NCI-H446 treated with DMSO at 0.1 percent for 48 hours (cell line): ENCODE results near the gene PIM3.
"Not testable (repeated sequence)": the region's sequence is repeated elsewhere in the genome, so short reads cannot be mapped to it uniquely, and the experiment has no call there.

Source experiments
- DNase-seq: peaks from one replicate; lab custom pipeline; 2025; lab: John Stamatoyannopoulos, UW

Gene PIM3

DNA sequence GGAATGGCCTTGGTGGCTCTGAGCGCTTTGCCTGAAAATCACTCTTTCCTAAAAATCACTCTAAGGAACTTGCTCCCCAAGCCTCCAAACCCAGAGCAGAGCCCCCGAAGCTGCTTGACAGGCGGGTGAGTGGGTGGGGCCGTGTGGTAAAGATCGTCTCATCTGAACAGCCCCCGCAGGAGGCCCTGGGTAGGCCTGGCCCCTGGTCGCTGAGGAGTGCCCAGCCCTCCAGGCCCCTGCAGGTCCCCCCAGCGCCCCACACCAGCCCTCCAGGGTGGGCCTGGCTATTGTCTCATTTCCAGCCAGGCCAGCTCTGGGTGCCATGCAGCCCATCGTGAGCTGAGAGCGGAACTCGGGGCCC, 17.2 kb upstream of the PIM3 start:
- DNase-seq, result no peak

DNA sequence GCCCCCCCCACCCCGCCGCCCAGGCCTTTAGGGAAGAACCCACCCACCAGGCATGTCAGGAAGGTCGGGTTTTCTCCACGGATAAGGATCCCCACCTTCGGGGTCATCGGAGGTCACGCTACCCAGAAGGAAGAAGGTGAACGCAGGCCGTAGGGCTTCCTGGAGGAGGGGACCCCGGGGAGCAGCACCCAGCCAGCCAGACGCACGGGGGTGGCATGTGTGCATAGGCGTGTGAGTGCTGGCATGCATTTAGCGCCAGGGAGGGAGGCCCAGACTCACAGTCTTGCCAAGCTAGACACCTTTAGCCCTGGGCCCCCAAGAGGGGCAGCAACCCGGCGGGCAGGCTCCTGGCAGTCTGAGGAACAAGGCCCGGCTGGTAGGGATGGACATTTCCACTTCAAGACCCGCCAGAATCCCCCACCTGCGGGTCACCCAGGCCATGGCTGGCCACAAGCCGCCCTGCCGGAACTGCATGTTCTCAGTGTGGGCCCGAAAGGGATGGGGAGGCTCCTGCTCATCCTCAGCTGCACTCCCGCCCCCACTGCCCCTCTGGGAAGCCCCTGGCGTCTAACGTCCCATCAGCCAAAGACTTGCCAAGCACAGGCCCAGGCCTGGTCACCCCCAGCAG, 16.7 kb upstream of the PIM3 start:
- DNase-seq, result no peak

DNA sequence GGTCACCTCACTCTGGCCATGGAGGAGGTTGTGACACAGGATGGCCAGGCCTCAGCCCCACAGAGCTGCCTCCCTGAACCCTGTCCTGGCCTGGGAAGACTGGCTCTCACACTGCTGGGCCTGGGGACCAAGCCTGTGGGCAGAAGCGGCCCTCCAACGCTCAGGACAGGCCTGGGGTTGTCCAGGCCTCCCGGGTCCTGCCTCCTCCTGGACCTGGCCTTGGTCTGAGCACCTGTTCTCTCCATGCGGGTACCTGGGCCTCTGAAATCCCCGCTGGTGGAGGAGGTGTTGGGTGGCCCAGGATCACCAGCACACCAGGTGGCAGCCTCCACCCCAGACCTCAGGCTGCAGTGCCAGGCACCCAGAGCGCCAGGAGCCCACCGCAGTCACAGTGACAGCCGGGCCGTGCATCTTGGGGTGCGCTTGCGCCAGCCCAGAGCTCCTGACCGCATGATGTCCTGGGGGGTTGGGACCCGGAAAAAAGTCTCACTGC, 16.1 kb upstream of the PIM3 start:
- no peak for DNase-seq

DNA sequence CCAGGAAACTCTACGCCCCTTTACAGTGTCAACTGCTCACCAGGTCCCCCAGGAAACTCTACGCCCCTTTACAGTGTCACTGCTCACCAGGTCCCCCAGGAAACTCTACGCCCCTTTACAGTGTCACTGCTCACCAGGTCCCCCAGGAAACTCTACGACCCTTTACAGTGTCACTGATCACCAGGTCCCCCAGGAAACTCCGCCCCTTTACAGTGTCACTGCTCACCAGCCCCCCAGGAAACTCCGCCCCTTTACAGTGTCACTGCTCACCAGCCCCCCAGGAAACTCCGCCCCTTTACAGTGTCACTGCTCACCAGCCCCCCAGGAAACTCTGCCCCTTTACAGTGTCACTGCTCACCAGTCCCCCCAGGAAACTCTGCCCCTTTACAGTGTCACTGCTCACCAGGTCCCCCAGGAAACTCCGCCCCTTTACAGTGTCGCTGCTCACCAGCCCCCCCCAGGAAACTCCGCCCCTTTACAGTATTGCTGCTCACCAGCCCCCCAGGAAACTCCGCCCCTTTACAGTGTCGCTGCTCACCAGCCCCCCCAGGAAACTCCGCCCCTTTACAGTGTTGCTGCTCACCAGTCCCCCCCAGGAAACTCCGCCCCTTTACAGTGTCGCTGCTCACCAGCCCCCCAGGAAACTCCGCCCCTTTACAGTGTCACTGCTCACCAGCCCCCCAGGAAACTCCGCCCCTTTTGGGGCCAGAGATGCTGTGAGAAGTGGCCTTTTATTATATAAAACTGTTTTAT, 15.4 kb upstream of the PIM3 start:
- not testable (repeated sequence) for DNase-seq

DNA sequence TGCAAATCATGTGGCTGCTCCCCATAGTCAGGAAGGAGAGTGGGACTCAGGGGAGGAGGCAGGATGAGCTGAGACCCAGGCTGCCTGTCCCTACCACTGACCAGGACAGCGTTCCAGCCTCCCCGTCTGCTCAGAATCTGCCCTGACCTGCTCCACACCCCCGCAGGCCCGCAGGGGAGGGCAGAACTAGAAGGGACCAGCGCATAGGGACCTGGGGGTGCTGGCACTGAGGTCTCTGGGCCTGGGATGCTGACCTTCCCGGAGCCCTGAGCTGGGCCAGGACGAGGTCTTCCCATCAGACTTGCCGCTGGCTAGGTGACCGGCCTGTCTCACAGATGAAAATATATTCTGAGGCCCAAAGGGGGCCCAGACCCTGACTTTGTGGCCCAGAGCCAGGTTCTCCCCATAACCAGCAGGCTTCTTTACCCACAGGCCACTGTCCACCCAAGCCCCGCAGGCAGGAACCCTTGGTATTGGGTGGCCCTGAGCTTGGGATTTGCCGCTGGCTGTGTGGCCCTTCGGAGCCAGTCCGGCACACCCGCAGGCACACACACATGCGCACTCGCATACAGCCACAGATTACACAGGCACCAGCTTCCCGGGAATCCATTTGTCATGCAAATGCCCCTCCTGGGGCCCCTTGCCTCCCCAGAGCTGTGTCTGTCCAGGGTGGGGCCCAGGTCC, 13.8 kb upstream of the PIM3 start:
- DNase-seq, result no peak

DNA sequence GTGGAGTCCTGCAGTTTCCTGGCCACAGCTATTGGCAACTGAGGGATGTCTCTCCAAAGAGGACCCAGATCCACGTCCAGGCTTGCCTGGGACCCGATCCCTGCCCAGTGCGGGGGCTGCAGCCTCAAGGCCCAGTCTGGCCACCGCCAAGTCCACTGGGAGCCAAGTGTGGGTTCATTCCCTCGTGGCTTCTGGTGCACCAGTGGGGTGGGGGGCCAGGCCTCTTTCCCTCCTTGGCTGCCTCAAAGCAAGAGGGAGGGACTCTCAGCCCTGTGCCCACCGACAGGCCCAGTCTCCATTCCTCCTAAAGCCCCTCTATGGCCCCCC, 13.3 kb upstream of the PIM3 start:
- no peak for DNase-seq

DNA sequence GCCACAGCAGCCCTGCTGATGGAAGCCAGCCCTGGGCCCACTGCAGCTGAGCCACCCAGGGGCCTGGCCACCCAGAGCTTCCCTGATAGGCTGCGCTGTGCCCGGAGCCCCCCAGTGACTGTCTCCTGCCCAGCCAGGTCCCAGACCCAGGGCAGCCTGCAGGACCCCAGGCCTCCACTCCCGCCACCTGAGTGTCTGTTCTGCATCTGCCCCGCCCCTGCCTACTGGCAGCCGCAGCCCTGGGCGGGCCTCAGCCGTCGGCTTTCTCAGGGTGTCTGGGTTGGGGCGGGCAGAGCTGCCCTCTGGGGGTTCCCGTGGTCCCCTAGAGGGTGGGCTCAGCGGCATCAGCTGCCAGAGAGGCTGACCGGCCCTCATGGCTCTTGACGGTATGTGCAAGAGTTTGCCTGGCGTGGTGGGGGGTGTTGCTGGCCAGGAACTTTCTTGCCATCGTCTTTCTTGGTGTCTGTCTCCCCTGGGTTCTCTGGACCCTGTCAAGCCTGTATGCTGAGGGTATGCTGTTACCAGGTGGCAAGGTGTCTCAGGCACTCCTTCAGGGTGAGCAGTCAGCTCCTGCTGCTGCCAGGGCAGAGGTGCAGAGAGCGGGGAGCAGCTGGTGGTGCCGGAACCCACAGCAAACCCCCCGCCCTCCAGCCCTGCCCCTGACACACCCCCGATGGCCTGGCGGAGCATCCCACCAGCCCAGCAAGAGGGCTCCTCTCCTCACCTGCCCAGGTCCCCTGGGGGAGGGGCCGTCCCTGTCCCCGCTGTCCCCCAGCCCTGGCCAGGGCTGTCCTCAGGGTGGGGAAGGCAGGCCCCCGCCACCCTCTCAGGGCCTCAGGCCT, 12.2 kb upstream of the PIM3 start:
- DNase-seq, result no peak

DNA sequence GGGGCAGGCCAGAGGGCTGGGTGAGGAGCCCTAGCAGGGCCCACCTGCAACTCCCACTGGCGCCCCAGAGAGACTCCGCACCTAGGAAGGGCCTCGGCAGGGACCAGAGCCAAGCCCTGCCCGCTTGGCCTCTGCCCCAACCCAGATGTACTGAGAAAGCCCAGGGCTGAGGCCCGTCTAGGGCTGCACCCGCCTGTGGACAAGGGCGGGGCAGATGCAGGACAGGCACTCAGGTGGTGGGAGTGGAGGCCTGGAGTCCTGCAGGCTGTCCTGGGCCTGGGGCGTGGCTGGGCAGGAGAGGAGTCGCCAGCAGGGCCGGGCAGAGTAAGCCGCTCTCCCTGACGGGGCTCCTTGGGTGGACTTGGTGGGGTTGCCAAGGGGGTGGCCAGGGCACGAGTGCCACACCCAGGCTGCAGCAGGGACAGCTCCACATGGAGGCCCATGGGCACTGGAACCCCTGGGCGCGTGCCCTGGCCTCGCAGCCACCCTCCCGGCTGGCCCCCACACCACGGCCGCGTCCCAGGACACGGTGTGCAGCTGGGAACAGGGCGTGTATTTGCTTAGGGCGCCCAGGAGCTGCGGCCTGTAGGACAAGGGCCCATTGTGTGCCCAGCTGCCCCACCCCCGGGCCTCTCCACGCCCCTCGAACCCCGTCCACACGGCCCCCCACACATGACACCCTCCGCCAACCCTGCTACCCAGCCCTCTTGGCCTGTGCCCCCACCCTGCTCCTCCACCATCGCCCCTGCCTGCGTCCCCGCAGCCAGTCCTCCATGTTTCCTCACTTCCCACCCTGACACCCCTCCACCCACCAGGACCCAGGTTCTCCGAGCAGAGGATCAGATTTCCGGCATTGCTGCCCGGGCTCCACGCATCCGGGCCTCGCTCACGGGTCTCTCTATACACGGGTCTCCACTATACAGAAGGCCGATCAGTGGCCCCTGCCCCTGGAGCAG, 11.3 kb upstream of the PIM3 start:
- no peak for DNase-seq

DNA sequence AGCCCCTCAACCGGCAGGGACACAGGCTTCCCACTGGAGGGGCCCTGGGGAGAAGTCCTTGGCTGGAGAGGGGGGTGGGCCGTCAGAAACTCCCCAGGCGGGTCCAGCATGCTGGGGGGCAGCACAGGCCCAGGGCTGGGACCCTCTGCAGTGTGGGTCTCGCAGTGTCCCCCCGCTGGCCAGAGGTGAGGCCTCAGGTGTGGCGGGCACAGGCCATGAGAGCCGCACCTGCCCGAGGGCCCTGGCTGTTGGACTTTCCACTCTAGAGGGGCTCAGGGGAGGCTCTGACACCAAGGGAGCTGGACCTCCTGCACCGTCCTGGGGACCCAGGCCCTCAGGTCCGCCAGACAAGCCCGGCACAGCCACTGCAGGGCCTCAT, 10.7 kb upstream of the PIM3 start:
- no peak for DNase-seq

DNA sequence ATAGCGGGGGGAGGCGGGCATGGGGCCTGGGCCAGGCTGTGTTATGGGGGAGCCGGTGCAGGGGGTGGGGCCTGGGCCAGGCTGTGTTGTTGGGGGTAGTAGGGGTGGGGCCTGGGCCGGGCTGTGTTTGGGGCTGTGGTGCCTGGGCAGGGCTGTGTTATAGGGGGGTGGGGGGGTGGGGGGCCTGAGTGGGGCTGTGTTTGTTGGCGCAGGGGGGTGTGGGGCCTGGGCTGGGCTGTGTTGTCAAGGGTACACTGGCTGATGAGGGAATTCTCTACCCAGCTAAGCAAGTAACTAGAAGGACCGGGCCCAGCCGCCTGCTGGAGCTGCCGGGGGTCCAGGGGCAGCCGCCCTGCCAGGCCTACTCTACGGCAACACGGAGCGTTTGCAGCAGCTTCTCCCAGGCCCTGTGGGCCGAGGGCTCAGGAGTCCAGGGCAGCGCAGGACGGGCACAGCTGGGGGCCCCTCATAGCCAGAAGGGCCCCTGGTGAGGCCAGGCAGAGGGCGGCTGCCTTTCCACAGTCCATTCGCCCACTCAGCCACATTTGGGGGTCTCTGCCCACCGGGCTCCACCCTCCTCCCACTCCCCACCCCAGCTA, 10.1 kb upstream of the PIM3 start:
- no peak for DNase-seq

DNA sequence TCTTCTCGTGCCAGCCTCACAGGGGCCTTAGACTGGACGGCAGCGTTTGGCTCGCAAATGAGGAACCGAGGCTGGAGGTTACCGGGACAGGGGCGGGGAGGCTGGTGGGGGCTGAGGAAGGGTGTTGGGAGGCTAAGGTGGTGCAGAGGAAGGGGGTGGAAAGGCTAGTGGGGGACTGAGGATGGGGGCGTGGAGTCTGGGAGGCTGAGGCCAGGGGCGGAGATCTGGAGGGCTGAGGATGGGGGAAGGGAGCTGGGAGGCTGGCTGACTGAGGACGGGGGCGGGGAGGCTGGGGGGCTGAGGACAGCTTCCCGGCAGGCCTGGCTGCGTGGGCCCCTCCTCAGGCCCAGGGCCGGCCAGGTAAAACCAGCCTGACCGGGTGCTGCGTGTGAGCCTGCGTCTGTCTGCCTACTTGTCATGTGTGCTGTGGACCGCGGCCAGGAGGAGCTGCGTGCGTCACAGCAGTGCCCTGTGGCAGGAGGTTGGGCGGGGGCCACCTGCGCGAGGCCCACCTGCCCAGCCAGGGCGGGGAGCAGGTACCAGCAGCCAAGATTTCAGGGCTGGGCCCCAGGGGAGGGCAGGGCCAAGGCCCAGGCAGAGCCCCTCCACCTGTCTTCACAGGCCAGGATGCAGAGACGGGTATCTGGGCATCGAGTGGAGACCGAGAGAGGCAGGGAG, 9.4 kb upstream of the PIM3 start:
- no peak for DNase-seq

DNA sequence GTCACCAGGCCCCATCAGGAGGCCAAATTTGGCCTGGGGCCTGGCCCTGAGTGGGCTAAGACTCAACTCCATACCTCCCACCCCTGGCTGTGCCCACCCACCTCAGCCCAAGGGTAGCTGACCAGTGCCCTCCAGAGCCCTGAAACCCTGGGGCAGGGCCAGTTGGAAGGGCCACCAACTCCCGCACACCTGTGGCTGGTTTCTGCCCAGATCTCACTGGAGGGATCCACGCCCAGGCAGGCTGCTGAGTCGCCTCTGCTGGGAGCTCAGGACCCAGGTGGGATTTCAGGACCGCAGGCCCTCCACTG, 8.9 kb upstream of the PIM3 start:
- DNase-seq, result no peak

DNA sequence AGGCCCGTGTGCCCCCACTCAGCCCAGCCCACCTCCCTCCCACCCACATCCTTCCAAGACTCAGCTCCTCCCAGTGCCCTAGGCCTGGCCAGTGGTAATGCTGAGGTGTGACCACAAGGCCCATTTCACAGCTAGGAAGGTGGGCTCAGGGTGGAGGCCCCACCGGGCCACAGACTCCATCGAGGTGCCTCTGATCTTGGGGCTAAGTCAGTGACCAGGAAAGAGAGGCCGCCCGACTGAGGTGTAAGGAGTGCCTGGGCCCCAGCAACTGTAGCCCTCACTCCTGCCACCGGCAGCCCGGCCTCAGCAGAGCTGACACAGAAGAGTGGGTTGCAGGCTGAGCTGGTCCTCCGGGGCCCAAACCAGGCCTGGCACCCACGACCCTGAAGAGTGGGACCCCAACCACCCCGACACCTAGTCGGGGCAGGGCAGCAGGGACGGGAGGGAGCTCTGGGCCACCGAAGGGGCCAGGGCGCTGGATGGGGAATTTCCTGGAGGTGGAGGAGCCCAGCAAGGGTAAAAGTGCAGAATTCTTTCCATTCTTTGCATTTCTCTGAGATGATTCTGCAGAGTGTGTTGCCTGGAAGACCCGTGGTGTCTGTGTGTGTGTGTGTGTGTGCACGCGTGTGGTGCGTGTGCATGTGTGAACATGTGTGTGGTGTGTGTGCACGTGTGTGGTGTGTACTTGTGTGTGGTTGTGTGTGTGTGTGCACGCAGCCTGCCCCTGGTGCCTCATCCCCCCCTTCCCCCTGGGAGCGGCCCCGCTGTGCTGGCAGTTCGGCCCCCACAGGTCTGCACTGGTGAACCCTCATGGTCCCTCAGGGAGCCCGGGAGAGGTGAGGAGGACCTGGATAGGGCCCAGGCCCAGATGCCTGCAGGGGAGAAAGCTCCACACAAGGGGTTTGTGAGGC, 8.3 kb upstream of the PIM3 start:
- DNase-seq, result no peak

DNA sequence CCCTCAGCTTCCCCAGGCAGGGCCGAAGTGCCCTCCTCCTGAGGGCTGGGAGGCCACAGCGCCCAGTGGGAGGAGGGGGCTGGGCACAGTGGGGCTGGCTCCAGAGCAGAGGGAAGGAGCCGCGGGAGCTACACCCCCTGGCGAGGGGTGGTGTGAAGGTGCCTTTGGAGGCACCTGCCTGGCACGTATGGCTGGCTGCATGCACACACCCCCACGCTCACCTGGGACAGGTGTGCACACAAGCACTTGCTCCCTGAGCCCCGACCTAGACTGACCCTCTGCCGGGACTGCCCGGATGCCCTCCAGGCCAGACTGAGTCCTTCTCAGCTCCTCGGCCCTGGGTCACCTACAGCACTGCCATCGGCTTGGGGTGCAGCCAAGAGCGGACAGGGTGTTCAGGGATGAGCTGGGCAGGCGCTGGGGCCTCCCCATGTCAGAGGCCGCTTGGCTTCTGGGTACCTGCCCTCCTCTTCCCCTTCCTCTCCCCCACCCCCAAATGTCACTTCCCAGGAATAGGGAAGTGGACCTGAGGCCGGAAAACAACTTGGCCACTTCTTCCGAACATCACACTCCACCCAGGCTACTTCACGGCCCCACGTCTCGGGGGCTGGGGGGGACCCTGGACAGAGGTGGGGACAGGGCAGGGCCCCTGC, 7.4 kb upstream of the PIM3 start:
- DNase-seq, result no peak

DNA sequence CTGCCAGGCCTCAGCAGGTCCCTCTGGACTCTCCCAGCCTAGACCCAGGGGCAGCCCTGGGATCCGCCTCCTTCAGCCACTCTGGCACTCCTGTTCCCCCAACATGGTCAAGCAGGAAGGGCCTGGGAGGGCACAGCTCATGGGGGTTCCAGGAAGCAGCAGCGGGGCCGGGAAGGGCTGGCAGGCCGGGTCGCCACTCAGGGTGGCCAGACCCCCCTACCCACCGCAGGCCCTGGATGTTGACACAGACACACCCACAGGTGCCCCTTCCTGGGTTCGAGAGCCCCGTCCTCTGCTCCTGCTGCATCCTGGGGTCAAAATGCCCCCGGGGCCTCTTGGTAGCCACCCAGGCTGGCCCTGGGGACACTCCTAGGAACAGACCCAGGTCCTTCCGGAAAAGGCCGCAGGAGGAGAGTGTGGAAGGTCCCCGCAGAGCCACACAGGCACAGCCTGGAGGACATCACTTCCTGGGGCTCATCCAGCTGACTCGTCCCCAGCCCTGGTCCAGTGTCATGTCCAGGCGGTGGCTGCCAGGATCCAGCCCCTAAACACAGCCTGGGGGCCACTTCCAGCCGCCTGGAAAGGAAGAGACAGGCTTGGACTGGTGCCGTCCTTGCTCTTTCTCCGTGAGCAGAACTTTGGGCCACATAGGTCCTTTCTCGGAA, 6.8 kb upstream of the PIM3 start:
- DNase-seq, result no peak

DNA sequence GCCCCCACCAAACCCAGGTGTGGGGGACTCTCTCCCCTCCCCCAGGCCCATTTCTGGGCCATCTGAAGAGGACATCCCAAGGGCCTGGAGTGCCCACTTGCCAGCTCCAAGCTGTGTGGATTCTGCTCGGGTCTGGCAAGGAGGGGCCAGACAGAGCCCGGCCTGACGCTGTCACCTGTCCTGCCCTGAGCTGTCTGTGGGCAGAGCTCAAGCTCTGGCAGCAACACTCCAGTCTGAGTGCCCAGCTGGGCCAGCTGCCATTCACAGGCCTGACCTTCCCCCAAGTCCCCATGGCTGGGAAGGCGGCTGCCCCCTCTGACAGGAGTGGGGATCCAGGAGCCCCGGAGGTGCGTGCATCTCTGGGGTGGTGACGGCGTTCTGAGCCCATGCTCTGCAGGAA, 6.2 kb upstream of the PIM3 start:
- DNase-seq, result no peak

DNA sequence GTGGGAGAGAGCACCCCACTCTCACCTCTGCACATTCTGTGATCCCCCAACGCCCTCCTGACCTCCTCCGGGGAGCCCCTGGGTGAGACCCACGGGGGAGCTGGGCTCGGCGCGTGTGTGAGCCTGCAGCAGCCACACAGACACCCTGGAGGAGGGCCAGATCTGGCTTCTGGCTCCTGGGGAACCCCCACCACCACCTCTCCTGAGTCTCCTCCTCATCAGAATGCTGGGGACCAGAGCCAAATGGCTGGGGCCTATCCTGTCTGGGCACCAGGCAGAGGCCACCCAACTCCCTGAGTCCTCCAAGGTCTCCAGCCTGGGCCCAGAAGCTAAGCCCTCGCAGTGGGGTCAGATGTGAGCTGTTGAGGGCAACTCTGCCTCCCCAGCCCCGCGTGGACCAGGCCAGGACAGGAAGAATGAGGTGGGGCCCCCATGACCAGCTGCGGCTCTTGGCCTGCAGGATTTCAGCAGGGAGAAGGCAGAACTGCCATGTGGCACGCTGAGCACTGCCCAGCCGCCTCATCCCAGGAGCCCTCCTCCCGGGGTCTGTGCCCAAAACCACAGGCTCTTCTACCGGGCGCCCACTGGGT, 5.5 kb upstream of the PIM3 start:
- DNase-seq, result no peak
